ENCODE results near the gene NUP62.
"Not testable (repeated sequence)": the region's sequence is repeated elsewhere in the genome, so short reads cannot be mapped to it uniquely, and the experiment has no call there.

NUP62 gene

DNA sequence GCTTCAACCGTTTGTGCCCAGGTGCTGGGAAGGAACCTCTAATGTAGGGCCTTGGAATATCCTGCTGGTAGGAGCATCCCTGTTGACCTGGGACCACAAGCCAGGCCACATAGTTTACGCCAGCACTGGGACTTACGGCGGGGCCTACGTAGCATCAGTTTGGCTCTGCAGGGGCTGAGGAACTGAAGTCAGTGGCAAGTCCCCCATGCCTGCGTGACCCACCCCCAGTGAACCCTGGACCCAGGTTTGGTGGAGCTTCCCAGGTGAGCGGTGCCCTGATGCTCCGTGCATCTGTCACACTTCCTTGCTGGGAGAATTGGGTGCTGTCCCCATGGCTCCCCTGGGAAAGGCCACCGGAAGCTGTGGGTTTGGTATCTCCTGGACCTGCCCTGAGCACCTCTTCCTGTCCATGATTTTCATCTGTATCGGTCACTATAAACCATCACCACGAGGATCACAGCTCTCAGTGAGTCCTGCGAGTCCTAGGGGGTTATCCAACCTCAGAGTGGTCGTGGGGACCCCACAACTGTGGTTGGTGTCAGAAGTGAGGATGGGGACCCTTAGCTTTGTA is 21.7 kb upstream of the NUP62 start:
- H3K4me3 ChIP-seq (ENCODE audit: low read length) = no peak overlapping the region
- no peak overlapping the region for H3K27ac ChIP-seq (ENCODE audit: low read length)
- H3K9ac ChIP-seq (ENCODE audit: low read length) = no peak overlapping the region
- no peaks in the 10 kb centered on the region for H3K36me3 ChIP-seq (ENCODE audit: control insufficient read depth, low read depth, low read length)
- peaks cover 6% of the 10 kb centered on the region for H3K4me1 ChIP-seq (ENCODE audit: control insufficient read depth, low read depth, low read length)
- no peaks in the 10 kb centered on the region for H3K27me3 ChIP-seq (ENCODE audit: control insufficient read depth, insufficient read depth, low read length)
- no peaks in the 10 kb centered on the region for H3K9me3 ChIP-seq (ENCODE audit: control insufficient read depth, low read depth, low read length)

DNA sequence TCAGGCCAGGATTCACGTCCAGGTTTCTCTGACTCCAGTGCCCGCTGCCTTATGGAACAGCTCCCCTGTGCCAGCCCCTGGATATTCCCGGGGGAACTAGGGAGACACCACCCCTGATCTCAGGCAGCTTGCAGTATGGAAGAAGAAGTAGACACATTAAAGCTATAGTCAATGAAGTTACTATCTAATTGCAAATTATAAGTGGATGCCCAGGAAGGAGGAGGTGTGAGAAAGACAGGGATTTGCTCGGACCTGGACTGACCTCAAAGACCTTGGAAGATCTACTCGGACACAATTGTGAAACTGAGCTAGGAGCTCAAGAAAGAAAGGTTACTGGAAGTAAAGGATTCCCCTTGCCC is 21.3 kb upstream of the NUP62 start:
- Histone ChIP-seq H3K36me3 (ENCODE audit: control insufficient read depth, low read depth, low read length) (no peaks in the 10 kb centered on the region), H3K27me3 (ENCODE audit: control insufficient read depth, insufficient read depth, low read length) (no peaks in the 10 kb centered on the region), H3K9me3 (ENCODE audit: control insufficient read depth, low read depth, low read length) (no peaks in the 10 kb centered on the region), H3K4me1 (ENCODE audit: control insufficient read depth, low read depth, low read length) (peaks cover 6% of the 10 kb centered on the region), H3K9ac (ENCODE audit: low read length) (no peak overlapping the region), H3K4me3 (ENCODE audit: low read length) (no peak overlapping the region), H3K27ac (ENCODE audit: low read length) (no peak overlapping the region)

- H3K4me1 ChIP-seq (ENCODE audit: control insufficient read depth, low read depth, low read length) = peaks cover 6% of the 10 kb centered on the region
- H3K27me3 ChIP-seq (ENCODE audit: control insufficient read depth, insufficient read depth, low read length) = no peaks in the 10 kb centered on the region
Measured at GRCh38 chr19:49949742-49950589, 20.7 kb upstream of the NUP62 start.

DNA sequence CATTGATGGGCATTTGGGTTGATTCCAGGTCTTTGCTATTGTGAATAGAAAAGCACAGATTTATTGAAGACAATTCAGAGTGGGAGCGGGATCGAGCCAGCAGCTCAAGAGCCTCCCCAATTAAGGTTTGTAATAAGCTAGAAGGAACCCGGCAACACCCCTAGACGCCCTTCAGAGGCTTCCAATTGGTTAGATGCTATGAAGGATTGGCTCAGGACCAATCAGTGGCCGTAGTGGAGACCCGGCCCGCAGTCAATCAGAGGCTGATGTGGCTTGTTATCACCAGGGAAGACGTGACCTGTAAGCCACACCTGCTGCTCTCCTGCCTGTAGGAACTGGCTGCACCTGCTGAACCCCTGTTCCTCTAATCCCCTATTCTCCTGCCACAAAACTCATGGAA is 17.1 kb upstream of the NUP62 start:
- Histone ChIP-seq H3K27ac (ENCODE audit: low read length) (no peak overlapping the region), H3K36me3 (ENCODE audit: control insufficient read depth, low read depth, low read length) (no peaks in the 10 kb centered on the region), H3K27me3 (ENCODE audit: control insufficient read depth, insufficient read depth, low read length) (no peaks in the 10 kb centered on the region), H3K4me3 (ENCODE audit: low read length) (no peak overlapping the region), H3K9me3 (ENCODE audit: control insufficient read depth, low read depth, low read length) (no peaks in the 10 kb centered on the region), H3K9ac (ENCODE audit: low read length) (no peak overlapping the region), H3K4me1 (ENCODE audit: control insufficient read depth, low read depth, low read length) (no peaks in the 10 kb centered on the region)

More at GRCh38 chr19:49949742-49950589, 20.7 kb upstream of the NUP62 start:
- H3K36me3 ChIP-seq (ENCODE audit: control insufficient read depth, low read depth, low read length) = no peaks in the 10 kb centered on the region
- no peak overlapping the region for H3K27ac ChIP-seq (ENCODE audit: low read length)
- no peaks in the 10 kb centered on the region for H3K9me3 ChIP-seq (ENCODE audit: control insufficient read depth, low read depth, low read length)
- no peak overlapping the region for H3K4me3 ChIP-seq (ENCODE audit: low read length)
- H3K9ac ChIP-seq (ENCODE audit: low read length) = no peak overlapping the region

DNA sequence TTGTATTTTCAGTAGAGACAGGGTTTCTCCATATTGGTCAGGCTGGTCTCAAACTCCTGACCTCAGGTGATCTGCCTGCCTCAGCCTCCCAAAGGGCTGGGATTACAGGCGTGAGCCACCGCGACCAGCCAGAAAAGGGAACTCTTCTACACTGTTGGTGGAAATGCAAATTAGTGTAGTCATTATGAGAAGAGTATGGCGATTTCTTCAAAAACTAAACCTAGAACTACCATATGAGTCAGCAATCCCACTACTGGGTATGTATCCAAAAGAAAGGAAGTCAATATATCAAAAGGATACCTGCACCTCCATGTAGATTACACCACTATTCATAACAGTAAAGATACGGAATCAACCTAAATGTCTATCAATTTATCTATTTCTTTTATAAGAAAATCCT is 15.3 kb upstream of the NUP62 start:
- not testable (repeated sequence) for H3K4me3 ChIP-seq (ENCODE audit: low read length); H3K27me3 ChIP-seq (ENCODE audit: control insufficient read depth, insufficient read depth, low read length); H3K9ac ChIP-seq (ENCODE audit: low read length); H3K36me3 ChIP-seq (ENCODE audit: control insufficient read depth, low read depth, low read length); H3K4me1 ChIP-seq (ENCODE audit: control insufficient read depth, low read depth, low read length); H3K27ac ChIP-seq (ENCODE audit: low read length); H3K9me3 ChIP-seq (ENCODE audit: control insufficient read depth, low read depth, low read length)

DNA sequence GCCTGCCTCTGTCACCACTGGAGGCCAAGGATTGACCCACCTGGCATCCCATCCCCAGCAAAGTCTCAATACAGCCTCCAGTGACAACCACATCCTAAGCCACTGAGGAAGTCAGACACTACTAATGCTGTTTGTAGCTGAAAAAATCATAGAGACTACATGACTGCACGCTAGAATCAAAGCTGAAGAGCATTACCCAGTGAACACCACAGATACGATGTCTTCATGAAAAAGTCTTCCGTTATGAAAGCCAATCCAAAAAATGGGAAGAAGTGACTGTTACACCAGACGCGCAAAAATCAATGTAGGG is 11.1 kb upstream of the NUP62 start:
- Histone ChIP-seq H3K36me3 (ENCODE audit: control insufficient read depth, low read depth, low read length) (no peaks in the 10 kb centered on the region), H3K9me3 (ENCODE audit: control insufficient read depth, low read depth, low read length) (no peaks in the 10 kb centered on the region), H3K9ac (ENCODE audit: low read length) (no peak overlapping the region), H3K27me3 (ENCODE audit: control insufficient read depth, insufficient read depth, low read length) (no peaks in the 10 kb centered on the region), H3K4me1 (ENCODE audit: control insufficient read depth, low read depth, low read length) (no peaks in the 10 kb centered on the region), H3K4me3 (ENCODE audit: low read length) (no peak overlapping the region), H3K27ac (ENCODE audit: low read length) (no peak overlapping the region)

GRCh38 chr19:49939721-49940481 is 10.6 kb upstream of the NUP62 start:
- H3K9me3 ChIP-seq (ENCODE audit: control insufficient read depth, low read depth, low read length) = no peaks in the 10 kb centered on the region
- H3K9ac ChIP-seq (ENCODE audit: low read length) = no peak overlapping the region
- no peaks in the 10 kb centered on the region for H3K36me3 ChIP-seq (ENCODE audit: control insufficient read depth, low read depth, low read length)
- H3K4me1 ChIP-seq (ENCODE audit: control insufficient read depth, low read depth, low read length) = no peaks in the 10 kb centered on the region
- no peak overlapping the region for H3K4me3 ChIP-seq (ENCODE audit: low read length)
- no peak overlapping the region for H3K27ac ChIP-seq (ENCODE audit: low read length)
- H3K27me3 ChIP-seq (ENCODE audit: control insufficient read depth, insufficient read depth, low read length) = no peaks in the 10 kb centered on the region

DNA sequence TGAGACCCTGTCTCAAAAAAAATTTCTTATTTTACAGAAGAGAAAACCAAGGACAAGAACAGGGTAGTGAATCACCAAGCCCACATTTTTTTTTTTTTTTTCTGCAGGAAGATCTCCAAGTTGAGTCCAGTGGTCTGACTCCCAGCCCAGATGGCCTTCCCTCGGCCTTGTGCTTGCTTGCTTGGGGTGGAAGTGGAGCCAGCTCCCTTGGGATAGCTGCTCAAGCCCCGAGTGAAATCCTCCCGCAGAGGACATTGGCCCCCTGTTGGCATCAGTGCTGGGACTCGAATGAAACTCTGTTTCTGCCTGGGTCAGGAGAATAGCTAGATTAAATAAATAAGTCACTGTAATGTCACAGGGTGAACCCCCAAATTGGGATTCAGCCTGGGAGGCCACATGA is 9.4 kb upstream of the NUP62 start:
- H3K36me3 ChIP-seq (ENCODE audit: control insufficient read depth, low read depth, low read length) = no peaks in the 10 kb centered on the region
- H3K27me3 ChIP-seq (ENCODE audit: control insufficient read depth, insufficient read depth, low read length) = no peaks in the 10 kb centered on the region
- H3K4me3 ChIP-seq (ENCODE audit: low read length) = no peak overlapping the region
- H3K9ac ChIP-seq (ENCODE audit: low read length) = no peak overlapping the region
- no peak overlapping the region for H3K27ac ChIP-seq (ENCODE audit: low read length)
- H3K9me3 ChIP-seq (ENCODE audit: control insufficient read depth, low read depth, low read length) = no peaks in the 10 kb centered on the region
- no peaks in the 10 kb centered on the region for H3K4me1 ChIP-seq (ENCODE audit: control insufficient read depth, low read depth, low read length)

DNA sequence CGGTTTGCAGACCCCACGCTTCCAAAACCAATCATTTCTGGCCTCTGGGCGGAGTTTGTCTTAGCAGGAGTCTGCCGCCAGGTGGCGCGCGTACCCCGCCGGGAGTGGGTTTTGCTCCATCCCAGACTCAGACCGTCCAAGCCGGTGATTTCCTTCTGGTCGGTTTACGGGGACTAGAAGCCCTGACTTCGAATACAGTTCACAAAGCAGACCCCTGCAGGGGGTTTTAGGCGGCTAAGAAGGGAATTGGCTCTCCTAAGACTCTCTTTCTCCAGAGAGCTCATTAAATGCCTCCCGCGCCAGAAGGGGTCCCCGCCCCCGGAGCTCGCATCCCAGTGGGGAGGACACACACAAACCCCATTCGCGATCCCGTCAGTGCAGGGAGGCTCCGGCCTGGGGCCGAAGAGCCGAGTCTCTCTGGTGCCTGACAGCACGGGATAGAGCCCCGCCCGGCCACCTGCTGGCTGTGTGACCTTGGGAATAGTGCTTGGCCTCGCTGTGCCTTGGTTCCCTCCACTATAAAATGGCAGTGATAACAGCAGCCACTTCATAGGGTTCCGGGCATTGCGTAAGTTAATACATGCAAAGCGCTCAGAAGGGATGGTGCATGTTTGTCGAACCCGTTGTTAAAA is 8.6 kb upstream of the NUP62 start:
- H3K27me3 ChIP-seq (ENCODE audit: control insufficient read depth, insufficient read depth, low read length) = no peaks in the 10 kb centered on the region
- no peaks in the 10 kb centered on the region for H3K36me3 ChIP-seq (ENCODE audit: control insufficient read depth, low read depth, low read length)
- H3K4me3 ChIP-seq (ENCODE audit: low read length) = peak overlapping the region; percentile 38
- H3K4me1 ChIP-seq (ENCODE audit: control insufficient read depth, low read depth, low read length) = no peaks in the 10 kb centered on the region
- H3K9ac ChIP-seq (ENCODE audit: low read length) = no peak overlapping the region
- no peaks in the 10 kb centered on the region for H3K9me3 ChIP-seq (ENCODE audit: control insufficient read depth, low read depth, low read length)
- no peak overlapping the region for H3K27ac ChIP-seq (ENCODE audit: low read length)

DNA sequence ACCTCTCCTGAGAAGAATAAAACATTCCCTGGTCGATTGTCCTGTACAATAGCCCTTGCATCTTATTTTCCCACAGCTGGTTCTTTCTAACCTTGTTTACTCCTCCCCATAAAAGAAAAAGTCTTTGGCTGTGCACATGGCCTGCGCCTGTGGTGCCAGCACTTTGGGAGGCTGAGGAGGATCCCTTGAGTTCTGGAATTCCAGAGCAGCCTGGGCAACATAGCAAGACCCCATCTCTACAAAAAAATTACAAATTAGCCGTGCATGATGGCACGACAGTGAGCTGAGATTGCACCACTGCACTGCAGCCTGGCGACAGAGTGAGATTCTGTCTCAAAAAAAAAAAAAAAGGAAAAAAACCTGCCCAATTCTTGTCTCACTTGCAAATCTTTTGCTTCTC is 7.2 kb upstream of the NUP62 start:
- no peak overlapping the region for H3K4me3 ChIP-seq (ENCODE audit: low read length)
- no peak overlapping the region for H3K27ac ChIP-seq (ENCODE audit: low read length)
- H3K9me3 ChIP-seq (ENCODE audit: control insufficient read depth, low read depth, low read length) = no peaks in the 10 kb centered on the region
- no peaks in the 10 kb centered on the region for H3K27me3 ChIP-seq (ENCODE audit: control insufficient read depth, insufficient read depth, low read length)
- no peaks in the 10 kb centered on the region for H3K36me3 ChIP-seq (ENCODE audit: control insufficient read depth, low read depth, low read length)
- H3K9ac ChIP-seq (ENCODE audit: low read length) = no peak overlapping the region
- H3K4me1 ChIP-seq (ENCODE audit: control insufficient read depth, low read depth, low read length) = no peaks in the 10 kb centered on the region

DNA sequence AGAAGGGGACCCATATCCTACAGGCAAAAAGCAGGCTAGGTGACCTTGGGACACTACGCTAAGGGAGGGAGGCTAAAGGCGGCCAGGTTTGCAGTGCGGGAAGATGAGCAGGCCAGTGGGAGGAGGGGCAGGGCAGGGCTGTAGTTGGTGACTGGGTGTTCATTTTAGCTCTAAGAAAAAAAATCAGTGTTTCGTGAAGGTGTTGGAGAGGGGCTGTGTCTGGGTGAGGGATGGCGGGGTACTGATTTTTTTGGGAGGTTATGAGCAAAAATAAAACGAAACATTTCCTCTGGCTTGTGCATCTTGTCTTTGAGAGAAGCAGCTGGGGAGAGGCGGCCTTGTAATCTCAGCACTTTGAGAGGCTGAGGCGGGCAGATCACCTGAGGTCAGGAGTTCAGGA is 4.3 kb upstream of the NUP62 start:
- Histone ChIP-seq H3K4me1 (ENCODE audit: control insufficient read depth, low read depth, low read length) (no peaks in the 10 kb centered on the region), H3K9ac (ENCODE audit: low read length) (no peak overlapping the region)

More for the DNA sequence above, 4.3 kb upstream of the NUP62 start:
- H3K27me3 ChIP-seq (ENCODE audit: control insufficient read depth, insufficient read depth, low read length) = no peaks in the 10 kb centered on the region
- H3K9me3 ChIP-seq (ENCODE audit: control insufficient read depth, low read depth, low read length) = no peaks in the 10 kb centered on the region
- no peak overlapping the region for H3K27ac ChIP-seq (ENCODE audit: low read length)
- no peak overlapping the region for H3K4me3 ChIP-seq (ENCODE audit: low read length)
- no peaks in the 10 kb centered on the region for H3K36me3 ChIP-seq (ENCODE audit: control insufficient read depth, low read depth, low read length)
